ENCODE measurements around the gene TNNC2. TPM values are rescaled to one million over a fixed set of nuclear protein-coding genes. Genes with fewer than 3 reads are reported as not detected.
"Not testable (repeated sequence)": the region's sequence is repeated elsewhere in the genome, so short reads cannot be mapped to it uniquely, and the experiment has no call there.

The TNNC2 gene
- total RNA-seq = under 1 TPM in 1 of 2 donors, not detected in 1; 0.51 TPM
- 1.2 TPM for polyA plus RNA-seq (2013, experiment 1 of 2)
- polyA plus RNA-seq (2013, experiment 2 of 2) = not detected
- long read RNA-seq, experiment 1, partial matches to known transcripts = 1 of 1 reads
- long read RNA-seq, experiment 1, other reads (novel, unspliced or antisense) = 0 of 1 reads
- long read RNA-seq, experiment 2, partial matches to known transcripts = 2 of 2 reads
- long read RNA-seq, experiment 2, other reads (novel, unspliced or antisense) = 0 of 2 reads
- long read RNA-seq, experiment 3 = 0 reads
- long read RNA-seq, experiment 4 = 0 reads

DNA sequence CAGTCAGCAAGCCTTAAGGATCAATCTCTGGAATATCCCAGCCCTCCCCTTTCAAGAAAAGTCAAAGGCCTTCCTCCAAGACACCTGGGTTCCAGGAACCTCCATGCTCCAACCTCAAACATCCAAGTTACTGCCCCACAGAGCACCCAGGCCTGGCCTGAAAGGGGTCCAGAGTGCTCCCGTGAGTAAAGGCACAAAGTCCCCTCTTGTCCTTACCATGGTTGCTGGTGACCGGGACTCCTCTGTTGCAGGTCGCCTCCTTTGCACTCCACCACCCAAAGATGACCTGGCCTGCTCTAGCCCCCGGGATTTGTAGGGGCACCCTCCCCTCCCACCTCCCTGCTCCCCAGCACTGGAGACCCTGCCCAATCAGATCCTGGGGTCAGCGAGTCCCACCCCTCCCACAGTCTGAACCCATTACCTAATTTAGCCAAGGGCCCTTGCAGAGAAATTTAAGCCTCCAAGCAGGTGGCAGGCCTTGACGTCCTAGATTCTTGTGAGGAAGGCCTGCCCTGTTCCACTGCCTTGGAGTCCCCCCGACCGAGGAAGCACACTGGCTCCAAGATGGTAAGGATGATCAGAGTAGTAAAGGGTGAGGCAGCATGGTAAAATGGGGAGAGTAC is at the start of gene TNNC2:
Gene TNNC2 (minus strand): TSS at position 283 of the 623 bp plus-strand sequence. CDS start 64 bp downstream, at position 219.
- TF ChIP-seq, protein P1, sequence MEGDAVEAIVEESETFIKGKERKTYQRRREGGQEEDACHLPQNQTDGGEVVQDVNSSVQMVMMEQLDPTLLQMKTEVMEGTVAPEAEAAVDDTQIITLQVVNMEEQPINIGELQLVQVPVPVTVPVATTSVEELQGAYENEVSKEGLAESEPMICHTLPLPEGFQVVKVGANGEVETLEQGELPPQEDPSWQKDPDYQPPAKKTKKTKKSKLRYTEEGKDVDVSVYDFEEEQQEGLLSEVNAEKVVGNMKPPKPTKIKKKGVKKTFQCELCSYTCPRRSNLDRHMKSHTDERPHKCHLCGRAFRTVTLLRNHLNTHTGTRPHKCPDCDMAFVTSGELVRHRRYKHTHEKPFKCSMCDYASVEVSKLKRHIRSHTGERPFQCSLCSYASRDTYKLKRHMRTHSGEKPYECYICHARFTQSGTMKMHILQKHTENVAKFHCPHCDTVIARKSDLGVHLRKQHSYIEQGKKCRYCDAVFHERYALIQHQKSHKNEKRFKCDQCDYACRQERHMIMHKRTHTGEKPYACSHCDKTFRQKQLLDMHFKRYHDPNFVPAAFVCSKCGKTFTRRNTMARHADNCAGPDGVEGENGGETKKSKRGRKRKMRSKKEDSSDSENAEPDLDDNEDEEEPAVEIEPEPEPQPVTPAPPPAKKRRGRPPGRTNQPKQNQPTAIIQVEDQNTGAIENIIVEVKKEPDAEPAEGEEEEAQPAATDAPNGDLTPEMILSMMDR (conservative IDR thresholded peaks at IDR 0.05) = no peak
- Histone ChIP-seq H3K9me3 (ENCODE audit: control insufficient read depth, low read length) (no peaks in the 10 kb centered on the region), H3K27me3 (ENCODE audit: control insufficient read depth, insufficient read depth, low read length, poor library complexity, severe bottlenecking) (peaks cover 18% of the 10 kb centered on the region), H3K4me3 (ENCODE audit: low read length) (no peak within 1 kb of the TSS), H3K36me3 (ENCODE audit: control insufficient read depth, insufficient read depth, low read length) (no peaks in the 10 kb centered on the region), H3K9ac (ENCODE audit: extremely low read depth, low read length, poor library complexity, severe bottlenecking) (no peak within 1 kb of the TSS), H3K27ac (ENCODE audit: low read depth, low read length) (no peak within 1 kb of the TSS), H3K4me1 (ENCODE audit: control insufficient read depth, insufficient read depth, low read length) (no peaks in the 10 kb centered on the region)
- no peaks in the 10 kb centered on the region for H3K36me3 Mint-ChIP-seq (ENCODE audit: low read depth)
- no peak within 1 kb of the TSS for H3K4me3 Mint-ChIP-seq
- H3K27me3 Mint-ChIP-seq (ENCODE audit: insufficient read depth) = peaks cover 27% of the 10 kb centered on the region
- H3K9me3 Mint-ChIP-seq = no peaks in the 10 kb centered on the region
- DNase-seq = no peak
- whole genome bisulfite sequencing, 2 experiments (ENCODE audit: insufficient coverage in 1 of 2, insufficient read length in 1 of 2) = 90 to 100% methylated on average over 4 to 8 of the region's 8 CpGs
- no peak within 1 kb of the TSS for H3K27ac Mint-ChIP-seq
- H3K4me1 Mint-ChIP-seq = peaks cover 5% of the 10 kb centered on the region

DNA sequence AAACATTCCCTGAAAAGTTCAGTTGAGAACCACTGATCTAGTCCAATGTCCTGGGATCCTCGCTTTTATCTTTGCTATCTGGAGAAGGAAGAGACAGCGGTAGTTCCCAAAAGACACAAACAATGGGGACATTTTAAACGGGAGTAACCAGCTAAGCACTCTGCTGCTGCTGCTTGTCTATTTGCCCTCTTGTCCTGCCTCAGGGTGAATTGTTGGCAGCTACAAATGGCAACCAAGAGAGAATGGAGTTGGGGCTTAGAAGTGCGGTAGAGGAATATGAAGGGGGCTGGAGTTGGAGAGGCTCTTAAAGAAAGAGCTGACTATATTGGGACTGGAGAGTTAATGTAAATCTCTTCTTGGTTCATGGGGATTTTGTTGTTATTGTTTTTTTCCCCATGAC is 47.5 kb upstream of the TNNC2 start:
- 85 to 89% methylated on average over 4 of the region's 4 CpGs for WGBS, 2 experiments (ENCODE audit: insufficient coverage in 1 of 2, insufficient read length in 1 of 2)
- Histone ChIP-seq H3K27ac (ENCODE audit: low read depth, low read length) (no peak overlapping the region), H3K4me3 (ENCODE audit: low read length) (no peak overlapping the region), H3K9me3 (ENCODE audit: control insufficient read depth, low read length) (no peaks in the 10 kb centered on the region), H3K27me3 (ENCODE audit: control insufficient read depth, insufficient read depth, low read length, poor library complexity, severe bottlenecking) (no peaks in the 10 kb centered on the region), H3K36me3 (ENCODE audit: control insufficient read depth, insufficient read depth, low read length) (peaks cover 16% of the 10 kb centered on the region), H3K9ac (ENCODE audit: extremely low read depth, low read length, poor library complexity, severe bottlenecking) (no peak overlapping the region), H3K4me1 (ENCODE audit: control insufficient read depth, insufficient read depth, low read length) (peaks cover 3% of the 10 kb centered on the region)
- peaks cover 18% of the 10 kb centered on the region for H3K4me1 Mint-ChIP-seq
- TF ChIP-seq, protein P1 (conservative IDR thresholded peaks at IDR 0.05) = no peak
- DNase-seq = no peak
- H3K27me3 Mint-ChIP-seq (ENCODE audit: insufficient read depth) = no peaks in the 10 kb centered on the region
- no peaks in the 10 kb centered on the region for H3K9me3 Mint-ChIP-seq
- peaks cover 5% of the 10 kb centered on the region for H3K36me3 Mint-ChIP-seq (ENCODE audit: low read depth)
- no peak overlapping the region for H3K27ac Mint-ChIP-seq
- no peak overlapping the region for H3K4me3 Mint-ChIP-seq

DNA sequence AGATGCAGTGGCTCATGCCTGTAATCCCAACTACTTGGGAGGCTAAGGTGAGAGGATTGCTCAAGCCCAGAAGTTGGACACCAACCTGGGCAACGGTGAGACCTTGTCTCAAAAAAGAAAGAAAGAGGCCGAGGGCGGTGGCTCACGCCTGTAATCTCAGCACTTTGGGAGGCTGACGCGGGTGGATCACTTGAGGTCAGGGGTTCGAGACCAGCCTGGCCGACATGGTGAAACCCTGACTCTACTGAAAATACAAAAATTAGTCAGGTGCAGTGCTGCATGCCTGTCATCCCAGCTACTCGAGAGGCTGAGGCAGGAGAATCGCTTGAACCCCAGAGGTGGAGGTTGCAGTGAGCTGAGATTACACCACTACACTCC is 47.0 kb upstream of the TNNC2 start:
- H3K9ac ChIP-seq (ENCODE audit: extremely low read depth, low read length, poor library complexity, severe bottlenecking); H3K4me3 ChIP-seq (ENCODE audit: low read length); H3K9me3 Mint-ChIP-seq; H3K9me3 ChIP-seq (ENCODE audit: control insufficient read depth, low read length); H3K27me3 ChIP-seq (ENCODE audit: control insufficient read depth, insufficient read depth, low read length, poor library complexity, severe bottlenecking); H3K27ac Mint-ChIP-seq; H3K27ac ChIP-seq (ENCODE audit: low read depth, low read length); H3K27me3 Mint-ChIP-seq (ENCODE audit: insufficient read depth); DNase-seq; H3K36me3 Mint-ChIP-seq (ENCODE audit: low read depth); H3K4me3 Mint-ChIP-seq; H3K4me1 ChIP-seq (ENCODE audit: control insufficient read depth, insufficient read depth, low read length): not testable (repeated sequence)
- H3K36me3 ChIP-seq (ENCODE audit: control insufficient read depth, insufficient read depth, low read length) = peaks cover 16% of the 10 kb centered on the region
- WGBS, 2 experiments (ENCODE audit: insufficient coverage in 1 of 2, insufficient read length in 1 of 2) = 89 to 96% methylated on average over 9 to 10 of the region's 10 CpGs
- peaks cover 18% of the 10 kb centered on the region for H3K4me1 Mint-ChIP-seq

Measured in endodermal cell (in vitro differentiated cells).